GM19328 (cell line): Measurements from ENCODE around the gene ADD3.

Experiments
- ATAC-seq: cut with Tn5 transposase; IDR thresholded peaks from one replicate; pipeline ENCODE4 v1.9.1; 2021; ENCODE audit warnings: mild to moderate bottlenecking, moderate library complexity; ENCODE audit not compliant: unreplicated experiment

The ADD3 gene

GRCh38 chr10:110144507-110144906 is 136.7 kb downstream of the ADD3 start:
- no peak for ATAC-seq

- ATAC-seq, result no peak
Measured at GRCh38 chr10:110147961-110148360, 140.2 kb downstream of the ADD3 start.

GRCh38 chr10:110149259-110149658 is 141.5 kb downstream of the ADD3 start:
- no peak for ATAC-seq

GRCh38 chr10:110150046-110150445 is 142.3 kb downstream of the ADD3 start:
- no peak for ATAC-seq

GRCh38 chr10:110150981-110151380 is 143.2 kb downstream of the ADD3 start:
- no peak for ATAC-seq

- ATAC-seq, result no peak
Measured at GRCh38 chr10:110151467-110151866, 143.7 kb downstream of the ADD3 start.

- no peak for ATAC-seq
Measured at GRCh38 chr10:110151971-110152370, 144.2 kb downstream of the ADD3 start.

GRCh38 chr10:110153396-110153795 is 145.6 kb downstream of the ADD3 start:
- ATAC-seq, result no peak

GRCh38 chr10:110156046-110156445 is 148.3 kb downstream of the ADD3 start:
- ATAC-seq, result no peak

GRCh38 chr10:110158051-110159005 is 150.5 kb downstream of the ADD3 start:
- ATAC-seq, result no peak

- ATAC-seq, result no peak
Measured at GRCh38 chr10:110160081-110160480, 152.3 kb downstream of the ADD3 start.

GRCh38 chr10:110160522-110160921 is 152.7 kb downstream of the ADD3 start:
- no peak for ATAC-seq

GRCh38 chr10:110162741-110163145 is 155.0 kb downstream of the ADD3 start:
- ATAC-seq, result no peak

- ATAC-seq, result no peak
Measured at GRCh38 chr10:110163192-110163773, 155.5 kb downstream of the ADD3 start.

- no peak for ATAC-seq
Measured at GRCh38 chr10:110163841-110164240, 156.1 kb downstream of the ADD3 start.

- no peak for ATAC-seq
Measured at GRCh38 chr10:110165239-110165638, 157.5 kb downstream of the ADD3 start.

- ATAC-seq, result no peak
Measured at GRCh38 chr10:110167149-110167548, 159.4 kb downstream of the ADD3 start.

- ATAC-seq, result no peak
Measured at GRCh38 chr10:110168601-110169481, 161.1 kb downstream of the ADD3 start.

- no peak for ATAC-seq
Measured at GRCh38 chr10:110169586-110169985, 161.8 kb downstream of the ADD3 start.

GRCh38 chr10:110170142-110170971 is 162.6 kb downstream of the ADD3 start:
- no peak for ATAC-seq
